ENCODE measurements around the gene USP35.

The USP35 gene

GRCh38 chr11:78176605-78177141, 12.0 kb upstream of the USP35 start:
- TF ChIP-seq EZH2phosphoT487 (conservative IDR thresholded peaks at IDR 0.05; ENCODE audit: low read length) (no peak), CTCF (IDR thresholded peaks at IDR 0.05; ENCODE audit: insufficient read depth, low read length, poor library complexity, severe bottlenecking) (no peak)
- Histone ChIP-seq H4K20me1 (ENCODE audit: low read depth, low read length) (no peaks in the 10 kb centered on the region), H3K79me2 (ENCODE audit: insufficient read depth, low read length) (no peaks in the 10 kb centered on the region)

GRCh38 chr11:78177216-78177615, 11.5 kb upstream of the USP35 start:
- Histone ChIP-seq H4K20me1 (ENCODE audit: low read depth, low read length) (no peaks in the 10 kb centered on the region), H3K9me3 (ENCODE audit: insufficient read depth, low read length) (no peaks in the 10 kb centered on the region), H3K9me2 (replicated peaks; ENCODE audit: insufficient read depth, low read length) (no peaks in the 10 kb centered on the region), H3F3A (ENCODE audit: insufficient read depth) (no peaks in the 10 kb centered on the region), H3K79me2 (ENCODE audit: insufficient read depth, low read length) (no peaks in the 10 kb centered on the region), H3K27ac (ENCODE audit: low read depth, low read length) (no peak overlapping the region), H3K36me3 (ENCODE audit: low read length) (no peaks in the 10 kb centered on the region), H3K9ac (ENCODE audit: low read length) (no peak overlapping the region), H3K27me3 (ENCODE audit: low read length) (no peaks in the 10 kb centered on the region), H3K4me2 (ENCODE audit: low read depth, low read length, poor library complexity, severe bottlenecking) (no peak overlapping the region), H2AFZ (ENCODE audit: low read depth, low read length, severe bottlenecking) (no peak overlapping the region), H3K4me3 (ENCODE audit: insufficient read depth, low read length, poor library complexity, severe bottlenecking) (no peak overlapping the region)
- TF ChIP-seq EZH2phosphoT487 (conservative IDR thresholded peaks at IDR 0.05; ENCODE audit: low read length): no peak
- no peak for TF ChIP-seq CTCF (IDR thresholded peaks at IDR 0.05; ENCODE audit: insufficient read depth, low read length, poor library complexity, severe bottlenecking)

More at GRCh38 chr11:78176605-78177141, 12.0 kb upstream of the USP35 start:
- Histone ChIP-seq H3K27me3 (ENCODE audit: low read length) (no peaks in the 10 kb centered on the region), H3K9me2 (replicated peaks; ENCODE audit: insufficient read depth, low read length) (no peaks in the 10 kb centered on the region), H3F3A (ENCODE audit: insufficient read depth) (no peaks in the 10 kb centered on the region), H3K4me3 (ENCODE audit: insufficient read depth, low read length, poor library complexity, severe bottlenecking) (no peak overlapping the region), H3K36me3 (ENCODE audit: low read length) (no peaks in the 10 kb centered on the region), H3K9me3 (ENCODE audit: insufficient read depth, low read length) (no peaks in the 10 kb centered on the region), H3K9ac (ENCODE audit: low read length) (no peak overlapping the region), H3K27ac (ENCODE audit: low read depth, low read length) (no peak overlapping the region), H3K4me2 (ENCODE audit: low read depth, low read length, poor library complexity, severe bottlenecking) (no peak overlapping the region), H2AFZ (ENCODE audit: low read depth, low read length, severe bottlenecking) (no peak overlapping the region)

GRCh38 chr11:78179459-78180071, 9.2 kb upstream of the USP35 start:
- Histone ChIP-seq H3K9me2 (replicated peaks; ENCODE audit: insufficient read depth, low read length) (no peaks in the 10 kb centered on the region), H3K4me2 (ENCODE audit: low read depth, low read length, poor library complexity, severe bottlenecking) (no peak overlapping the region), H3F3A (ENCODE audit: insufficient read depth) (no peaks in the 10 kb centered on the region), H3K27ac (ENCODE audit: low read depth, low read length) (no peak overlapping the region), H3K9ac (ENCODE audit: low read length) (no peak overlapping the region), H3K4me3 (ENCODE audit: insufficient read depth, low read length, poor library complexity, severe bottlenecking) (no peak overlapping the region), H3K9me3 (ENCODE audit: insufficient read depth, low read length) (no peaks in the 10 kb centered on the region), H2AFZ (ENCODE audit: low read depth, low read length, severe bottlenecking) (no peak overlapping the region), H3K79me2 (ENCODE audit: insufficient read depth, low read length) (no peaks in the 10 kb centered on the region), H4K20me1 (ENCODE audit: low read depth, low read length) (no peaks in the 10 kb centered on the region), H3K36me3 (ENCODE audit: low read length) (no peaks in the 10 kb centered on the region), H3K27me3 (ENCODE audit: low read length) (no peaks in the 10 kb centered on the region)
- TF ChIP-seq CTCF (IDR thresholded peaks at IDR 0.05; ENCODE audit: insufficient read depth, low read length, poor library complexity, severe bottlenecking) (no peak), EZH2phosphoT487 (conservative IDR thresholded peaks at IDR 0.05; ENCODE audit: low read length) (no peak)
